Measurements from ENCODE around the gene DCTN3.

DNA sequence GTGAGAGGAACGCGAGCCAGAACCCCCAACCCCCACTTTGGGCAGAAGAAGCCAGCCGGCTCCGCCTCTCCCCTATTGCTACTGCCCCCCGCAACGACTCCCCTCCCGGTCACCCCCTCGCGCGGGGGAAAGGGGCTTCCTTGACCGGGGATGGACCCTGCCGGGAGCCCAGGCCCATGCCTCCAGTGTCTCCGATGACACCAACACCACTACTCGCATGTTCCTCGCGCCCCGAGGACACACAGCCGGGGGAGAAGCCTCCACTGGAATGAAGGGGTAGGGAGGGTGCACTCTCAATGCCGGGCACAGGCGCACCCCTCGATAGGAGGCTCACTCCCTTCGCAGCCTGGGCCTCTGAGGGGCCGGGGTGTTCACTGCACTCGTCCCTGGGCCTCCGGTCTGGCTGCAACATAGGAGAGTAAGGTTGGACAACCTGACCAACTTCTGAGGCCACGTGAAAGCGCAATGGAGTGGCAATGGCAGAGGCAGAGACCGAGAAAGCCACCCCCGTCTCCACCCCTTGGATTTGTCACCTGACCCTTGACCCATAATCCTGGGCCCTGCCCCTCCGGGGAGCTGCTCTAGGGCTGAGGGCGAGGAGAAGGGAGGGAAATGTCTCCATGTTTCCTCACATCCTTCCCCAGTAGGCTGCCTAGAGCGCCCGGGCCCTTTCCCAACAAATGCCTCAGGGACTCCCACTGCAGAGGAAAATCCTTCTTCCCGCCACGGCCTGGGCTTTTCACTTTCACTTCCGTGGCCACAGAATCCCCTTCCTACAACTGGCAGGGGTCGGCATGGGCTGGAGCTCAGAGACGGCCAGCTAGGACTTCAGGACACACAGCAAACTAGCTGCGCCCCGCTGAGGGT, 29.7 kb downstream of the DCTN3 start:
- TF ChIP-seq TEAD4 (CRISPR knock-in tag; IDR thresholded peaks at IDR 0.05), result no peak
- TF ChIP-seq, protein P1, sequence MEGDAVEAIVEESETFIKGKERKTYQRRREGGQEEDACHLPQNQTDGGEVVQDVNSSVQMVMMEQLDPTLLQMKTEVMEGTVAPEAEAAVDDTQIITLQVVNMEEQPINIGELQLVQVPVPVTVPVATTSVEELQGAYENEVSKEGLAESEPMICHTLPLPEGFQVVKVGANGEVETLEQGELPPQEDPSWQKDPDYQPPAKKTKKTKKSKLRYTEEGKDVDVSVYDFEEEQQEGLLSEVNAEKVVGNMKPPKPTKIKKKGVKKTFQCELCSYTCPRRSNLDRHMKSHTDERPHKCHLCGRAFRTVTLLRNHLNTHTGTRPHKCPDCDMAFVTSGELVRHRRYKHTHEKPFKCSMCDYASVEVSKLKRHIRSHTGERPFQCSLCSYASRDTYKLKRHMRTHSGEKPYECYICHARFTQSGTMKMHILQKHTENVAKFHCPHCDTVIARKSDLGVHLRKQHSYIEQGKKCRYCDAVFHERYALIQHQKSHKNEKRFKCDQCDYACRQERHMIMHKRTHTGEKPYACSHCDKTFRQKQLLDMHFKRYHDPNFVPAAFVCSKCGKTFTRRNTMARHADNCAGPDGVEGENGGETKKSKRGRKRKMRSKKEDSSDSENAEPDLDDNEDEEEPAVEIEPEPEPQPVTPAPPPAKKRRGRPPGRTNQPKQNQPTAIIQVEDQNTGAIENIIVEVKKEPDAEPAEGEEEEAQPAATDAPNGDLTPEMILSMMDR (IDR thresholded peaks at IDR 0.05), result no peak
- peak; percentile 53; the same call in 1 of the 2 replicates for TF ChIP-seq MAX (CRISPR knock-in tag; IDR thresholded peaks at IDR 0.05)
- TF ChIP-seq, protein P2, sequence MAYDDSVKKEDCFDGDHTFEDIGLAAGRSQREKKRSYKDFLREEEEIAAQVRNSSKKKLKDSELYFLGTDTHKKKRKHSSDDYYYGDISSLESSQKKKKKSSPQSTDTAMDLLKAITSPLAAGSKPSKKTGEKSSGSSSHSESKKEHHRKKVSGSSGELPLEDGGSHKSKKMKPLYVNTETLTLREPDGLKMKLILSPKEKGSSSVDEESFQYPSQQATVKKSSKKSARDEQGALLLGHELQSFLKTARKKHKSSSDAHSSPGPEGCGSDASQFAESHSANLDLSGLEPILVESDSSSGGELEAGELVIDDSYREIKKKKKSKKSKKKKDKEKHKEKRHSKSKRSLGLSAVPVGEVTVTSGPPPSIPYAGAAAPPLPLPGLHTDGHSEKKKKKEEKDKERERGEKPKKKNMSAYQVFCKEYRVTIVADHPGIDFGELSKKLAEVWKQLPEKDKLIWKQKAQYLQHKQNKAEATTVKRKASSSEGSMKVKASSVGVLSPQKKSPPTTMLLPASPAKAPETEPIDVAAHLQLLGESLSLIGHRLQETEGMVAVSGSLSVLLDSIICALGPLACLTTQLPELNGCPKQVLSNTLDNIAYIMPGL (CRISPR knock-in tag; IDR thresholded peaks at IDR 0.05), result no peak
